SIG-M5 treated with dmso at 0.1 percent for 504 hours (cell line): ENCODE data around the gene PLTP.
"Not testable (repeated sequence)": the region's sequence is repeated elsewhere in the genome, so short reads cannot be mapped to it uniquely, and the experiment has no call there.

Experiments
- DNase-seq: peaks from one replicate; lab custom pipeline; 2025; ENCODE audit not compliant: unreplicated experiment; lab: John Stamatoyannopoulos, UW

Gene PLTP

DNA sequence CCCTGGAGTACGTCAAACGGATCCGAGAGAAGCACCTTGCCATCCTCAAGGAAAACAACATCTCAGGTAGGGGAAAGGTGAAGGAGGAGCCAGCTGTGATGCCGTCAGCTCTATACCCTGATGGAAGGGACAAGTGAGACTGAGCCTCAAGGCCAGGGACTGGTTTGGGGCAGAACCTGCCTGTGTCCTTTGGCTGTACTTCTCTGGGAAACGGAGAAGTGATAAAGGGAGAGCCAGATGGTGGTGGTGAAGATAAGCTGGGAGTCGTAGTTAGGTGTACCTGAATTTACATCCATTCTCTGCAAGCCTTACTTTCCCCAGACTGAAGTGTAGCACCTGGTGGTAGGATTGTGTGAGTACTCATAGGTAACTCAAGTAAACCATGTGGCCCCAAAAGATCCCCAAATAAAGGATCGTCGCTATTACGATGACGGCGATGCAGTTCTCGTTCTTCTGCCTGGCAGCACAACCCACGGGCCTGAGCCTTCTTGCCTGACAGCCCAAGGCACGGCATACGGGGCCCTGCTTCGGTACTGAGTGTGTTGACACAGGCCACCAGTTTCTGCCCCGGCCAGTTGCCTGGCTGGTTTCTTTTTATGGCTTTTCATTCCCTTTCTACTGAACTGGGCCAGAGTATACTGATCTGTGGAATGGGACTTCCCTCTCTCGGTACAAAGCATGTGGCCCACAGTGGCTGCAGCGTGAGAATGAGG is 33.2 kb upstream of the PLTP start:
- no peak for DNase-seq

GRCh38 chr20:45944151-45944964 is 32.4 kb upstream of the PLTP start:
- DNase-seq: peak; percentile 14

- DNase-seq: no peak
Measured at GRCh38 chr20:45943613-45944012, 31.7 kb upstream of the PLTP start.

GRCh38 chr20:45940469-45940868 is 28.5 kb upstream of the PLTP start:
- DNase-seq: no peak

- no peak for DNase-seq
Measured at GRCh38 chr20:45940053-45940452, 28.1 kb upstream of the PLTP start.

DNA sequence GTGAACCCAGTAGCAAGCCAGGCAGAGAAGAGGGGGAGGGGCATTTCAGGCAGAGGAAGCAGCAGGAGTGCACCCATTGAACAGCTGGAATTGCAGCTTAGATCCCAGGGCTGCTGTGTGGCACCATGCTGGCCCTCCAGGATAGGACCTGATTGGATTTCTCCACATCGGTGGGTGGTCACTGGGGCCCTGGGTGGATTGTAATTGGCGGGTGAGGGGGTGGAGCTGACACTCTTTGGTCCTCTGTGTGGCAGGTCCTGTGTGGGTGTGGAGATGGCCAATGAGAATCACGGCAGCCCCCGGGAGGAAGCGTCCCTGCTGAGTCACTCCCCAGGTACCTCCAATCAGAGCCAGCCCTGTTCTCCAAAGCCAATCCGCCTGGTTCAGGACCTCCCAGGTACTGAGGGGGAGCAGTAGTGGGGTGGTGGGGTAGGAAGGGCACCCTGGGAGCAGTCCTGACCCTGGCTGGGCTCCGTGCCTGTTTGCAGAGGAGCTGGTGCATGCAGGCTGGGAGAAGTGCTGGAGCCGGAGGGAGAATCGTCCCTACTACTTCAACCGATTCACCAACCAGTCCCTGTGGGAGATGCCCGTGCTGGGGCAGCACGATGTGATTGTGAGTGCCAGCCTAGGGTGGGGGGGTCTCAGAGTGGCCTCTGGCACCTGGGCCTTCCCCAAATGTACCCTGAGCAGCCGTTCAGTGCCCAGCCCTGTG is 26.9 kb upstream of the PLTP start:
- DNase-seq: no peak

DNA sequence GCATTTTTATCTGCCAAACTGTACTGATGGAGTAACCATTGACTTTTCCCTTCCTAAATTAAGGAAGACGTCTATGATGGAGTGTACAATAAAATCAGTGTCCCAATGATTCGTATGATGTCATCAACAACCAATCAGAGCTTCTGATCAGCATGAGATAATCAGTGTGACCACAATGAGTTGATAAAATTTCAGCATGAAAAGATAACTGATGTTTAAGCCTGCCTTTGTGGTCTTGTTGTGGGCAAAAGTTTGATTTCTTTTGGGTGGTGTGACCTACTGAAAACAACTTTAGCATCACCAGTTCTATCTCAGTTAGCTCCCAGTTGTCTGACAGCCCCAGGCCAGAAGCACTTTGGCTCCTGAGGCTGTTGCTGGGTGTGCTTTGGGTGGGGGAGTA is 25.8 kb upstream of the PLTP start:
- DNase-seq: no peak

DNA sequence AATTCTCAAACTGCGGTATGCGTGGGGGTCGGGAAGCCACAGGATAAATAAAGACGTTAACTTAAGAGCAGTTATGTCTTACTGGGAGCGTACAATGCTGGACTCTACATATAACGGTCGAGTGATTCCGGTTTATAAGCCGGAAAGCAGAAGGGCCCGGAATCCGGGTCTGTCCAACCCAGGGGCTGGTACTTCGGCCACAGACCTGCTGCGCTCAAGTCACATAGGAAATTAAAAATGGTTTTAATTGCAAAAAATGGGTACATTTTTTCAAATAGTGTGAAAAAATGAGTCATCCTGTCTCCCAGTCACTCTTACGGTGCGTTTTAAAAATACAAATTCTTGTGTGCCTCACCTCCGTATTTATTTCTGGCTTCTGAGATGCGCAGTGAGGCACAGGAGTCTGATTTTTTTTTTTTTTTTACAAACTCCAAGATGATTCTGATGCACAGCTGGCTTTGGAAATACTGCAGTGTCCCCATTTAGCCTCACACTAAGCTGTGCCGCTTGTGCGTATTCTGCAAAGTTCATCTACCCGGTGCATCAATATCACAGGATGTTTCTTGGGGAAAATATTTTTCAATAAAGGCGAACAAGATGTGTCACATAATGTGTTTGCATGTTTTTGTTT is 23.6 kb upstream of the PLTP start:
- no peak for DNase-seq

GRCh38 chr20:45934586-45935415 is 22.8 kb upstream of the PLTP start, which contains the start of gene PCIF1:
TSS of gene PCIF1 (plus strand) at chr20:45934683. CDS start at chr20:45939000, 4,317 bp downstream.
- DNase-seq: peak; percentile 96

DNA sequence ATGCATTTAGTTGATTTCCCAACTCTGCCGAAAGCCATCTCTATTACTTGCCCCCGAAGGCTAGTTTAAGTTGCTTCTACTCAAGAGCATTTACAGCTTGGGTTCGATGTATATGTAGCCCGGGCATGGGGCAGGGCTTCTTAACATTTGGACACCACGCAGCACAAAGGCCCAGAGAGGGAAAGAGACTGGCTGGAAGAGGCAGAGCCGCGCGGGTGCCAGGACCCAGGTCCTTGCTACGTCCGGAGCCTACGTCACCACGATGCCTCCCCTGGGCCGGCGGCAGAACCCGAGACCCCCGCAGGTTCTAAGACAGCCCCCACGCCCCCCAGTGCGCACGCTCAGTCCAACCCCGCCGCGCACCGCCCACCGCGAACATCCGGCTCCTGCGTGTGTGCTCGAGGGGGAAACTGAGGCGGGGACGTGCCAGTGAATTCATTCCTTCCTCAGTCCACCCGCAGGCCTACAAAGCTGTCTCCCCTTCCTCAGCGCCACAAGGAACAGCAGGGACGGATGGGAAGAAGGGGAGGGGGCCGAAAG is 22.2 kb upstream of the PLTP start:
- DNase-seq: peak; percentile 59

- DNase-seq: peak; percentile 84
Measured at GRCh38 chr20:45933266-45934045, 21.5 kb upstream of the PLTP start.

DNA sequence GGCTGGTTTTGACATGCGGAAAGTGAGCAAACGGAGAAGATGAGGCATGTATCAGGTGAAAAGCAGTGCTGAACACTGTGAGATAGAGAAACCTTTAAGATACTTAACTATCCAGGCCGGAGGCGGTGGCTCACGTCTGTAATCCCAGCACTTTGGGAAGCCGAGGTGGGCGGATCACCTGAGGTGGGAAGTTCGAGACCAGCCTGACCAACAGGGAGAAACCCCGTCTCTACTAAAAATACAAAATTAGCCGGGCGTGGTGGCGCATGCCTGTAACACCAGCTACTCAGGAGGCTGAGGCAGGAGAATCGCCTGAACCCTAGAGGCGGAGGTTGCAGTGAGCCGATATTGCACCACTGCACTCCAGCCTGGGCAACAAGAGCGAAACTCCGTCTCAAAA is 19.7 kb upstream of the PLTP start:
- DNase-seq: not testable (repeated sequence)

DNA sequence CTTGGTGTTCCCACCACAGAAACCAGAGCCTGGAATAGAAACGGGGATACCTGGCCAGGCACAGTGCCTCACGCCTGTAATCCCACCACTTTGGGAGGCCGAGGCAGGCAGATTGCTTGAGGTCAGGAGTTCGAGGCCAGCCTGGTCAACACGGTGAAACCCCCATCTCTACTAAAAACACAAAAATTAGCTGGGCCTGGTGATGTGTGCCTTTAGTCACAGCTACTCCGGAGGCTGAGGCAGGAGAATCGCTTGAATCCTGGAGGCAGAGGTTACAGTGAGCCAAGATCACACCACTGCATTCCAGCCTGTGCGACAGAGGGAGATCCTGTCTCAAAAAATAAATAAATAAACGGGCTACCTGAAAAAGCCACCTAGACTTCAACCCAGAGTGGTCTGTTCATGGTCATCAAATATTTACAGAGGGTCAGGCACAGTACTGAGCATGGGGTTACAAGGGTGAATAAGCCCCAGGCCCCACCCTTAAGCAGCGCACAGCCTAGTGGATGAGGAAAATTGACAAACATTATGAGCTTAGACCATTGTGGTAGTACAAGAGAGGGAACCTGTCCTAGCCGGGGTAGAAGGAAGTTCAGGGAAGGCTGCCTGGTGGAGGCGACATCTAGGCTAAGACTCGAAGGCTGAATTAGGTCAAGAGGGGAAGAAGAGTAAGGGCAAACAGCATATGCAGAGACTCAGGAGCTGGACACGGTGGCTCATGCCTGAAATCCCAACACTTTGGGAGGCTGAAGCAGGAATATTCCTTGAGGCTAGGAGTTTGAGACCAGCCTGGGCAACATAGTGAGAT is 15.3 kb upstream of the PLTP start:
- no peak for DNase-seq

- no peak for DNase-seq
Measured at GRCh38 chr20:45926731-45927070, 14.7 kb upstream of the PLTP start.

GRCh38 chr20:45925821-45926506 is 14.0 kb upstream of the PLTP start:
- no peak for DNase-seq

DNA sequence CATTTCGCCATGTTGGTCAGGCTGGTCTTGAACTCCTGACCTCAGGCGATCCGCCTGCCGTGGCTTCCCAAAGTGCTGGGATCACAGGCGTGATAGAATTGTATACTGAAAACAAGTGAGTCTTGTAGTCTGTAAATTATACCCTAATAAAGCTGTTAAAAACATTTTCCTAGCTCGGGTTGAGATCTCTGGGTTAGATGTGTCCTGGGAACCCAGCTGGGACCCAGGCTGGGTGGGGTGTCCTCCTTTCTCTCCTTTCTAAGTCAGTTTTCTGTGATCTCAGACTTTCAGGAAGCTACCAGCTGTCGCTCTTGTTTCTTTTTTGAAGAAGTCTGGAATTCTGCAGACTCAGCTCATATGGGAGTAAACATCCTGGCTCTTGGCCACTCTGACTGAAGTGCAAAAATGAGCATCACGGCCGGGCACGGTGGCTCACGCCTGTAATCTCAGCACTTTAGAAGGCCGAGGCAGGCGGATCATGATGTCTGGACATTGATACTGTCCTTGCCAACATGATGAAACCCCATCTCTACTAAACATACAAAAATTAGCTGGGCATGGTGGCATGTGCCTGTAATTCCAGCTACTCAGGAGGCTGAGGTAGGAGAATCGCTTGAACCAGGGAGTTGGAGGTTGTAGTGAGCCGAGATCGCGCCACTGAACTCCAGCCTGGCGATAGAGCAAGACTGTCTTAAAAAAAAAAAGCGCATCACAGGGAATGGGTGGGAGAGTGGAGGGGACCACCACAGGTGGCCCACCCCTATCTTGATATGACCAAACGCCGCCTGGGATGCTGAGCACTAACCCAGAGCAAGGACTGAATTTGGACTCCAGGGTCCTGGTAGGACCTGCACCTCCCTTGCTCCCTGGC is 12.7 kb upstream of the PLTP start:
- no peak for DNase-seq
